ENCODE measurements around the gene RASL11B.

DNA sequence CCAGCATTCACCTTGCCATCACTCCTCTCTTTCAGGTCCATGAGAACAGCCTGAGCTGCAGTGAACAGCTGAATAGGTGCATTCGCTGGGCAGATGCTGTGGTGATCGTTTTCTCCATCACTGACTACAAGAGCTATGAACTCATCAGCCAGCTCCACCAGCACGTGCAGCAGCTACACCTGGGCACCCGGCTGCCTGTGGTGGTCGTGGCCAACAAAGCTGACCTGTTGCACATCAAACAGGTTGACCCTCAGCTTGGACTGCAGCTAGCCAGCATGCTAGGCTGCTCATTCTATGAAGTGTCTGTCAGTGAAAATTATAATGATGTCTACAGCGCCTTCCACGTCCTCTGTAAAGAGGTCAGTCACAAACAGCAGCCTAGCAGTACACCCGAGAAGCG, 3.2 kb downstream of the RASL11B start:
- TF ChIP-seq POLR2A (IDR thresholded peaks at IDR 0.05; ENCODE audit: insufficient read depth in 1 of 2, low read depth in 2 of 2, low read length in 2 of 2) (no peak), KDM1A (CRISPR knock-in tag; IDR thresholded peaks at IDR 0.05) (no peak), RAD21 (CRISPR knock-in tag; IDR thresholded peaks at IDR 0.05) (no peak), MXI1 (IDR thresholded peaks at IDR 0.05; ENCODE audit: borderline replicate concordance, low read depth, low read length) (no peak), MEF2D (CRISPR knock-in tag; IDR thresholded peaks at IDR 0.05) (no peak)
- TF ChIP-seq, protein P1, sequence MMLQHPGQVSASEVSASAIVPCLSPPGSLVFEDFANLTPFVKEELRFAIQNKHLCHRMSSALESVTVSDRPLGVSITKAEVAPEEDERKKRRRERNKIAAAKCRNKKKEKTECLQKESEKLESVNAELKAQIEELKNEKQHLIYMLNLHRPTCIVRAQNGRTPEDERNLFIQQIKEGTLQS (CRISPR knock-in tag; IDR thresholded peaks at IDR 0.05): no peak

Data from HepG2 (cell line).